Body of pancreas (tissue), 4 donors: ENCODE results near the gene CT47C1. TPM values are rescaled to one million over a fixed set of nuclear protein-coding genes. Genes with fewer than 3 reads are reported as not detected.

ENCODE experiments used
- ATAC-seq: fragments of 150-250 bp; one replicate; pipeline ENCODE4 v1.9.1; 2016
- DNase-seq, 4 donors: peaks; one replicate each; pipeline ENCODE4 v3.0.0-alpha.2; 2019
- H3K27ac ChIP-seq, 4 donors: fragments of 200-600 bp; sonication (generic); 1 replicate in 3 of 4; 2 replicates in 1 of 4; pipeline versions ENCODE4 v1.5.1 to v1.6.1; 2016 to 2019; ENCODE audit warnings: mild to moderate bottlenecking in 1 of 4, mixed read lengths in 1 of 4, moderate library complexity in 1 of 4
- H3K27me3 ChIP-seq, 2 donors: fragments of 200-600 bp; sonication (generic); one replicate each; pipeline ENCODE4 v1.6.0; 2016; ENCODE audit warnings: mild to moderate bottlenecking in 1 of 2
- H3K36me3 ChIP-seq, 2 donors: fragments of 200-600 bp; sonication (generic); replicated peaks in 1 of 2; 2 replicates each; pipeline ENCODE4 v1.5.1; 2016; ENCODE audit warnings: low read depth in 2 of 2; ENCODE audit not compliant: insufficient read depth in 1 of 2
- H3K4me1 ChIP-seq: fragments of 200-600 bp; sonication (generic); one replicate; pipeline ENCODE4 v1.6.0; 2016
- H3K4me3 ChIP-seq, 2 donors: fragments of 200-600 bp; sonication (generic); 1 replicate in 1 of 2; 2 replicates in 1 of 2; pipeline ENCODE4 v1.5.1; 2016 to 2019
- H3K9me3 ChIP-seq, 3 donors: fragments of 200-600 bp; sonication (generic); 1 replicate in 2 of 3; 2 replicates in 1 of 3; pipeline ENCODE4 v1.5.1; 2016
- POLR2A ChIP-seq, 3 donors: fragments of 450-650 bp; IDR thresholded peaks; one replicate each; pipeline ENCODE4 v1.6.1; 2016; ENCODE audit warnings: antibody characterized with exemption in 3 of 3, mild to moderate bottlenecking in 2 of 3
- WGBS, 2 donors: methylation state at CpG; one replicate each; pipeline ENCODE4 v1.1.5; 2017; 5-methylcytosine and 5-hydroxymethylcytosine counted together
- intact Hi-C: fragments of 100-400 bp; cut with DNase I; formaldehyde crosslinking; loops from one replicate; pipeline ENCODE4 v1.15.1; 2023
- total RNA-seq, 2 donors: library from RNA; depleted of rRNA; stranded (reverse); fragments of >200 nt; gene quantifications; one replicate each; pipeline ENCODE4 v1.1.0, GENCODE V29; 2016
- TF ChIP-seq, protein P1 (sequence below), 7 experiments: fragments of 450-650 bp in 4 of 7; fragments of 200-600 bp in 3 of 7; sonication (generic) in 3 of 7; IDR thresholded peaks; one replicate each; pipeline ENCODE4 v1.5.1; 2016 to 2019; ENCODE audit warnings: antibody characterized with exemption in 7 of 7

Gene CT47C1
- total RNA-seq, 2 donors from 2014 or later = not detected

DNA sequence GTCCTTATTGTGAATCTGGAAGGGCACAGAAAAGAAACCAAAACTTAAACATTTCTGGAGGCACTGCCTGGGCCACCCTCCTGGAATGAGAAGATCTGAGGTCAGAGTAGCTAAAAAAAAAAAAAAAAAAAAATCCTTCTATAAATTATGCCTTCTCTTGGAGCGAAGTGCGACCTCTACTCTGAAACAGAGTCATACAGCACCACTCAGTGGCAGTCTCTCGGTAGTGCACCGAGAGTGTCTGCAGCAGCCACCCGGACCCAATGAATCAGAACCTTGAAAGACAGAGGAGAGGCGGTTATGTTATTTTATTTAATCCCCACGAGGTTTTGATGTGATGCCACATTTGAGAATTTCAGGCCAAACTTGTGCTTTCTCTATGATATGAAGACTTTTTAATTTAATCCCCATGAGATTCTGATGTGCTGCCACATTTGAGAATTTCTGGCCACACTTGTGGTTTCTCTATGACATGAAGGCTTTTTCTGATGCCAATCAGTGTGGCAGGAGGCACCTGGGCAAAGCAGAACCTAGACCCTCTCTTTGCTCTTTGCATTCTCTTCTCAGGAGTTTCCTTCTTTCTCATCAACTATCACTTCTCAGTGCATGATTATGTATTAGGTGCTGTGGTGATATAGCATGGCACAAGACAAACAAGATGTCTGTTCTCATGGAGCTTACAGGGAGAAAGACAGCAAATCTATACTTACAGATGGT lies 5.6 kb upstream of the CT47C1 start:
- H3K4me3 ChIP-seq = no peak overlapping the region
- TF ChIP-seq, protein P1, sequence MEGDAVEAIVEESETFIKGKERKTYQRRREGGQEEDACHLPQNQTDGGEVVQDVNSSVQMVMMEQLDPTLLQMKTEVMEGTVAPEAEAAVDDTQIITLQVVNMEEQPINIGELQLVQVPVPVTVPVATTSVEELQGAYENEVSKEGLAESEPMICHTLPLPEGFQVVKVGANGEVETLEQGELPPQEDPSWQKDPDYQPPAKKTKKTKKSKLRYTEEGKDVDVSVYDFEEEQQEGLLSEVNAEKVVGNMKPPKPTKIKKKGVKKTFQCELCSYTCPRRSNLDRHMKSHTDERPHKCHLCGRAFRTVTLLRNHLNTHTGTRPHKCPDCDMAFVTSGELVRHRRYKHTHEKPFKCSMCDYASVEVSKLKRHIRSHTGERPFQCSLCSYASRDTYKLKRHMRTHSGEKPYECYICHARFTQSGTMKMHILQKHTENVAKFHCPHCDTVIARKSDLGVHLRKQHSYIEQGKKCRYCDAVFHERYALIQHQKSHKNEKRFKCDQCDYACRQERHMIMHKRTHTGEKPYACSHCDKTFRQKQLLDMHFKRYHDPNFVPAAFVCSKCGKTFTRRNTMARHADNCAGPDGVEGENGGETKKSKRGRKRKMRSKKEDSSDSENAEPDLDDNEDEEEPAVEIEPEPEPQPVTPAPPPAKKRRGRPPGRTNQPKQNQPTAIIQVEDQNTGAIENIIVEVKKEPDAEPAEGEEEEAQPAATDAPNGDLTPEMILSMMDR (IDR thresholded peaks at IDR 0.05) = peak; percentile 20 to 71 (median 58)
- no peak for TF ChIP-seq POLR2A (IDR thresholded peaks at IDR 0.05)
- ATAC-seq = peak; percentile 66
- no peak overlapping the region for H3K27ac ChIP-seq
- intact Hi-C loops = loop anchor here (5.0 kb wide), 1 partner anchor 220 kb away; no protein-coding TSS in a partner anchor
- WGBS, 2 donors = 5% methylated on average over 7 of the region's 7 CpGs
- H3K9me3 ChIP-seq = no peaks in the 10 kb centered on the region
- H3K4me1 ChIP-seq = no peaks in the 10 kb centered on the region
- no peaks in the 10 kb centered on the region for H3K27me3 ChIP-seq
- DNase-seq = peak; percentile 64 to 72 (median 66)
- H3K36me3 ChIP-seq = no peaks in the 10 kb centered on the region

DNA sequence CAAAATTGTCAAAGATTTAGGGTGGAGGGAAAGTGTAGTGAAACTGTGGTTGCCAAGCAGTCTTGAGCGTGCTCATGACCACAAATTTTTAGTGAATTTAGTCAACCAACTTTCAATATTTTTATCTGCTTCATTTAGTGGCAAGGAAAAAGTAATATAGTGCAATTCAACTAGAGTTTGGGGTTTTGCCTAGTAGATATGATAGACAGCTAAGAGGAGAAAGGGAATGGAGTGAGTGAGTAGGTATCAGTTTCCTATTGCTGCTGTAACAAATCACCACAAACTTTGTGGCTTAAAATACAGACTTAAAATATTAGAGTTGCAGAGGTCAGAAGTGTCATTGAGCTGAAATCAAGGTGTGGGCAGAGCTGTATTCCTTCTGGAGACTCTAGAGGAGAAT lies 3.7 kb upstream of the CT47C1 start:
- H3K4me3 ChIP-seq = no peak overlapping the region
- no peaks in the 10 kb centered on the region for H3K36me3 ChIP-seq
- WGBS, 2 donors = 90 to 100% methylated on average over 1 of the region's 1 CpG
- DNase-seq = no peak
- H3K9me3 ChIP-seq = no peaks in the 10 kb centered on the region
- no peak for ATAC-seq
- TF ChIP-seq POLR2A (IDR thresholded peaks at IDR 0.05) = no peak
- TF ChIP-seq, protein P1 (IDR thresholded peaks at IDR 0.05) = no peak
- intact Hi-C loops = loop anchor here (5.0 kb wide), 1 partner anchor 222 kb away; no protein-coding TSS in a partner anchor
- H3K27ac ChIP-seq = no peak overlapping the region
- no peaks in the 10 kb centered on the region for H3K4me1 ChIP-seq
- no peaks in the 10 kb centered on the region for H3K27me3 ChIP-seq

DNA sequence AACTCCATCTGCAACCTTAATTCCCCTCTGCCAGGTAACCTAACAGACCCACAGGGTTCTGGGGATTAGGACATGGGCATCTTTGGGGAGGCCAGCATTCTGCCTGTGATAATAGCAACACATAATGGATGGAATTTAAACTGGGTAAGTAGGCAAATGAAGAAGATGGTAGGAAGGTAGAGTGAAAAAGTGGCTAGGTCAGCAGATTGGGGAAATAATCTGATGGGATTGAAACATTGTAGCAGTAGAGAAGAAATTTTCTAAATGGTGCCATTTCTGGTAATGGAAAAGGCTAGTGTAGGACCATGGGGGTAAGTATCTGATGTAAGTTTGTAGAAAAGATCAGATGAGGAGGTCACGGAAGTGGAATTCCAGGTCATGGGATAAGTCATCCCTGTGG lies 3.0 kb upstream of the CT47C1 start:
- H3K9me3 ChIP-seq = no peaks in the 10 kb centered on the region
- intact Hi-C loops = loop anchor here (5.0 kb wide), 1 partner anchor 222 kb away; no protein-coding TSS in a partner anchor
- H3K4me1 ChIP-seq = no peaks in the 10 kb centered on the region
- H3K27ac ChIP-seq = no peak overlapping the region
- 69 to 92% methylated on average over 1 of the region's 1 CpG for WGBS, 2 donors
- ATAC-seq (no peak), DNase-seq (no peak)
- H3K27me3 ChIP-seq = no peaks in the 10 kb centered on the region
- no peak overlapping the region for H3K4me3 ChIP-seq
- no peaks in the 10 kb centered on the region for H3K36me3 ChIP-seq
- TF ChIP-seq POLR2A (IDR thresholded peaks at IDR 0.05) = no peak
- TF ChIP-seq, protein P1 (IDR thresholded peaks at IDR 0.05) = no peak

DNA sequence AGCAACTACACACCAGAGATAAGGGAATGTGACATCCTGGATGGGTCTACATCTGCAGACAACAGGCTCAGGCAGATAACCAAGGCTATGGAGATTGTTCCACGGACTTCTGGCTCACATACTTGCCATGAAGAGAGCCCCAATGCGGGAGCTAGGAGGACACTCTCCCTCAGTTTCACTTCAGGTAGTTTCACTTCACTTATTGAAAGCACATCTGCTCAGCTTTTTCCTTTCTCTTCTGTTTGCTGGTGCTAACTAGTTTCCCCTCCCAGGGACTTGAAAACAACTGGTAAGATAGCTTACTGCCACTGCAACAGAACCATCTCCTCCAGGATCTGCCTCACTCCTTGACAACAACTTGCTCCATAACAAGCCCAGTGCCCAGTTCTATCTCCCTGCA lies 1.4 kb upstream of the CT47C1 start:
- H3K9me3 ChIP-seq = no peaks in the 10 kb centered on the region
- 72 to 85% methylated on average over 2 of the region's 2 CpGs for WGBS, 2 donors
- no peak overlapping the region for H3K4me3 ChIP-seq
- no peaks in the 10 kb centered on the region for H3K4me1 ChIP-seq
- no peak for TF ChIP-seq POLR2A (IDR thresholded peaks at IDR 0.05)
- TF ChIP-seq, protein P1 (IDR thresholded peaks at IDR 0.05) = no peak
- intact Hi-C loops = no loop called here
- no peak for ATAC-seq
- H3K27ac ChIP-seq = no peak overlapping the region
- no peaks in the 10 kb centered on the region for H3K27me3 ChIP-seq
- no peak for DNase-seq
- H3K36me3 ChIP-seq = no peaks in the 10 kb centered on the region
